Coronary artery (tissue), 2 donors: Measurements from ENCODE around the gene KCND2.

Source experiments
- DNase-seq: peaks from one replicate; pipeline ENCODE4 v3.0.0-alpha.2; 2017; ENCODE audit warnings: low spot score
- H3K27ac ChIP-seq, 2 donors: fragments of 200-600 bp; sonication (generic); one replicate each; pipeline ENCODE4 v1.5.1; 2016 to 2019
- H3K4me3 ChIP-seq: fragments of 200-600 bp; sonication (generic); 2 replicates; pipeline ENCODE4 v1.5.1; 2016; ENCODE audit warnings: mild to moderate bottlenecking, moderate library complexity
- CTCF ChIP-seq: fragments of 200-600 bp; sonication (generic); IDR thresholded peaks from one replicate; pipeline ENCODE4 v1.5.1; 2019; ENCODE audit warnings: antibody characterized with exemption

The KCND2 gene

GRCh38 chr7:120472892-120473291 lies 199.9 kb downstream of the KCND2 start:
- TF ChIP-seq CTCF, result no peak
- H3K27ac ChIP-seq, result no peak overlapping the region
- no peak overlapping the region for H3K4me3 ChIP-seq
- no peak for DNase-seq

DNA sequence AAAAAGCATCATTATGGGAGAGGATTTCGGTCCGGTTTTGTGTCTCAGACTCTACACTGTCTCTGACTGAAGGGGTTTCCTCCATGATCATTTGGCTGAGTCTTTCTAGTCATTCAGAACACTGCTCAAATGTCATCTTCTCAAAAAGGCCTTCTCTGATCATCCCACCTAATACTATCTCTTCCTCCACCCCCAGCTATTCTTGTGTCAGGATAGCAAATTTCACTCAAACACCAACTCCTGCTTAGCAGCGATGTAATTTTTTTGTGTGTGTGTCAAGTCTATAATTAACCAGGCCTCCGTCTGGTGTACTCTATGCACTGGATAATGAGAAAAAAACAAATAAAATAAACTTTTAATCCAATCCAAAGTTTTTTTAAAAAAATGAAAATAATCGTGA lies 200.4 kb downstream of the KCND2 start:
- Histone ChIP-seq H3K27ac (no peak overlapping the region), H3K4me3 (no peak overlapping the region)
- no peak for DNase-seq
- no peak for TF ChIP-seq CTCF

DNA sequence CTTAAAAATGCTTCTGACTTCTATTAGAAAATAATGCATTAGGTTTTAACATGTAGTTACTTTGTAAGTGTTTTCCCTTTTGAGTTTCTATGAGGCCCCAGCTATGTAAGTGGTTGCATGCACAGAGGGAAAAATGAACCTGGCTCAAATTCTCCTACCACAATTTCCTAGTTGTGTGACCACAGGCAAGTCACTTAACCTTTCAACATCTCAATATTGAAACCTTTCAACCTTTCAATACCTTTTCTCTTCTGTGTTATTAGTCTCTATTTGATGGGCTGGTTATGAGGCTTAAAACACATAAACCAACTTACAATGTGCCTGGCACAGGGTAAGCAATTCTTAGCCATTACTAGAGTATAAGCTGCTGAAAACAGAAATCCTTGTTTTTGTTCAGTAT lies 203.0 kb downstream of the KCND2 start:
- H3K4me3 ChIP-seq, result no peak overlapping the region
- TF ChIP-seq CTCF, result no peak
- no peak overlapping the region for H3K27ac ChIP-seq

GRCh38 chr7:120480472-120480871 lies 207.5 kb downstream of the KCND2 start:
- Histone ChIP-seq H3K27ac (no peak overlapping the region), H3K4me3 (no peak overlapping the region)
- TF ChIP-seq CTCF, result no peak
- DNase-seq, result no peak

More for the DNA sequence above, 203.0 kb downstream of the KCND2 start:
- DNase-seq, result no peak

GRCh38 chr7:120480930-120481329 lies 208.0 kb downstream of the KCND2 start:
- TF ChIP-seq CTCF, result no peak
- DNase-seq, result no peak
- Histone ChIP-seq H3K4me3 (no peak overlapping the region), H3K27ac (no peak overlapping the region)

GRCh38 chr7:120486164-120486563 lies 213.2 kb downstream of the KCND2 start:
- Histone ChIP-seq H3K4me3 (no peak overlapping the region), H3K27ac (no peak overlapping the region)
- no peak for DNase-seq
- no peak for TF ChIP-seq CTCF

- no peak for DNase-seq
- Histone ChIP-seq H3K4me3 (no peak overlapping the region), H3K27ac (no peak overlapping the region)
- TF ChIP-seq CTCF, result no peak
Observed at GRCh38 chr7:120502132-120502531, 229.2 kb downstream of the KCND2 start.
